ENCODE data around the gene ITPR1. TPM values are rescaled to one million over a fixed set of nuclear protein-coding genes. Genes with fewer than 3 reads are reported as not detected.

The ITPR1 gene
- total and polyA plus RNA-seq, 11 donors: 8.9 to 55.8 (median 19.9) TPM

- Histone ChIP-seq H3K4me3 (no peak overlapping the region), H3K36me3 (peaks cover 0 to 59% (median 34%) of the 10 kb centered on the region in 9 donors), H3K27ac (no peak overlapping the region), H3K9me3 (no peaks in the 10 kb centered on the region), H3K27me3 (no peaks in the 10 kb centered on the region), H3K4me1 (peaks cover 0 to 30% (median 11%) of the 10 kb centered on the region in 12 donors)
- DNase-seq (no peak), ATAC-seq (no peak)
- 90 to 96% (median 92%) methylated on average over 7 of the region's 7 CpGs for WGBS, 4 donors
- TF ChIP-seq CTCF (IDR thresholded peaks at IDR 0.05) (no peak), POLR2A (IDR thresholded peaks at IDR 0.05) (no peak)
- intact Hi-C loops (cut with DNase I): loop anchor here in 7 of 10 donors (5.0 to 10.0 kb wide), 5 partner anchors 57 to 471 kb away; partner anchors contain the start of gene EDEM1 (in 1 of the 7)
Observed at GRCh38 chr3:4714045-4714444, 220.9 kb downstream of the ITPR1 start.

- no peak for TF ChIP-seq POLR2A (IDR thresholded peaks at IDR 0.05)
- TF ChIP-seq CTCF (IDR thresholded peaks at IDR 0.05): no peak
- ATAC-seq: no peak
- Histone ChIP-seq H3K27ac (peak overlapping the region in 8 of 12 donors; percentile 21 to 70 (median 62)), H3K4me1 (peaks cover 0 to 53% (median 32%) of the 10 kb centered on the region in 12 donors), H3K36me3 (peaks cover 0 to 42% (median 34%) of the 10 kb centered on the region in 9 donors), H3K4me3 (no peak overlapping the region), H3K27me3 (no peaks in the 10 kb centered on the region), H3K9me3 (no peaks in the 10 kb centered on the region)
- no peak for DNase-seq
- 77 to 81% (median 80%) methylated on average over 1 of the region's 1 CpG for WGBS, 4 donors
- intact Hi-C loops (cut with DNase I): loop anchor here in 2 of 10 donors (5.0 to 10.0 kb wide), 3 partner anchors 159 to 469 kb away; partner anchors contain the start of gene EDEM1 (in 1 of the 2)
Observed at GRCh38 chr3:4716266-4716665, 223.1 kb downstream of the ITPR1 start.

DNA sequence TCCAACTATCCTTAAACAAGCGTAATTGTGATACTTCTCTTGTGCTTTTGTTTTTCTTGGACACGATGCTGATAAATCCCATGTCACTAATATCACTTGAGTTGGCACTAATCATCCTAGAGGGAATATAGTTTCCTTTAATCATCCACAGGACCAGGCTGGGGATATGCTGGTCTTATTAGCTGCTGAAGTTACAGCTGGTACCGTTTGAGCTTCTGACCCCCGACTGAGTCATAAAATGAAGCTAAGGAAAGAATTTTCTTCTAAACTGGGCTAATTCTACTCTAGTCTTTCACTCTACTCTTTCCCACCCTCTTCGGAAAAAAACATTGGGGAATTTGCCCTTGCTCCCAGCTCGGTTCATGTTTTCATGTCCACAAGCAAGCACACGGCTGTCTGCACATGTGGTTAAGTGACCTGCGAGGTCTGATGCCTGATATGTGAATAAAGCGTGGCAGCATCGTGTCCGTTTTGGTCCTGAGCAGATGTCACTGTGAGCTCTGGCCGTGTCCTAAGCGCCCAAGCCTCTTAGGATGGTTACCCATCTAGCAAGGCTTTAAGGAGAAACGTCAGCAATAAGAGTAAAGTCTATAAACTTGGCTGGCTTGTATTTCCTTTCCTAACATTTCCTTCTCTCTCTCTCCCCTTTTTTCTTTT is 223.7 kb downstream of the ITPR1 start:
- no peaks in the 10 kb centered on the region for H3K9me3 ChIP-seq
- ATAC-seq: peak in 1 of 4 donors; percentile 48
- intact Hi-C loops (cut with DNase I): loop anchor here in 2 of 10 donors (5.0 to 10.0 kb wide), 3 partner anchors 158 to 468 kb away; partner anchors contain the start of gene EDEM1 (in 1 of the 2)
- 68 to 79% (median 75%) methylated on average over 14 of the region's 14 CpGs for WGBS, 4 donors
- peaks cover 0 to 41% (median 32%) of the 10 kb centered on the region in 9 donors for H3K36me3 ChIP-seq
- peaks cover 0 to 54% (median 33%) of the 10 kb centered on the region in 12 donors for H3K4me1 ChIP-seq
- peak overlapping the region in 9 of 12 donors; percentile 18 to 70 (median 56) for H3K27ac ChIP-seq
- H3K27me3 ChIP-seq: no peaks in the 10 kb centered on the region
- TF ChIP-seq CTCF (IDR thresholded peaks at IDR 0.05): no peak
- no peak for TF ChIP-seq POLR2A (IDR thresholded peaks at IDR 0.05)
- H3K4me3 ChIP-seq: no peak overlapping the region
- DNase-seq: no peak

DNA sequence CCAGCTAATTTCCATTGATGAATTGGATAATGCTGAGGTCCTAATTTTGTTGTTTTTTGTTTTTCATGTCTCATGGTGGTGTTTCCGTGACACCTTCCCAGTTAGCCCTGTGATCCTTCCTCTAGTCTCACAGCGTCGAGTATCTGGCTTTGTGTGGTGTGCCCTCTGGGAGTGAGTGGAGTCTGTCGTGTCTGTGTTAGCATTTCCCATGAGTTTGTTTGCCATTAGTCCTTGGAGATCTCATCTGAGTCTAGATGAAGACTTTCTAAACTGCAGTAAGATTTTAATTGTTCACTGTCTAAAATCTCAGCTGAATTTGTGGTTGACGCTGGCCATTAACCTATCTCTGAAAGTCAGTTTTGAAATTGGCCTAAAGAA is 224.2 kb downstream of the ITPR1 start:
- TF ChIP-seq POLR2A (IDR thresholded peaks at IDR 0.05): no peak
- no peak for TF ChIP-seq CTCF (IDR thresholded peaks at IDR 0.05)
- Histone ChIP-seq H3K4me3 (no peak overlapping the region), H3K36me3 (peaks cover 0 to 36% (median 27%) of the 10 kb centered on the region in 9 donors), H3K9me3 (no peaks in the 10 kb centered on the region), H3K4me1 (peaks cover 0 to 59% (median 34%) of the 10 kb centered on the region in 12 donors), H3K27ac (peak overlapping the region in 8 of 12 donors; percentile 35 to 70 (median 62)), H3K27me3 (no peaks in the 10 kb centered on the region)
- no peak for DNase-seq
- 78 to 83% (median 81%) methylated on average over 5 of the region's 5 CpGs for WGBS, 4 donors
- intact Hi-C loops (cut with DNase I): loop anchor here in 2 of 10 donors (5.0 to 10.0 kb wide), 3 partner anchors 157 to 467 kb away; partner anchors contain the start of gene EDEM1 (in 1 of the 2)
- ATAC-seq: no peak

Data from heart left ventricle (tissue), 16 donors.